Cardiac muscle cell (in vitro differentiated cells and primary cell): ENCODE results near the gene PRSS53. TPM values are rescaled to one million over a fixed set of nuclear protein-coding genes. Genes with fewer than 3 reads are reported as not detected.

ENCODE experiments used
- DNase-seq, 2 donors: peaks; one replicate each; pipeline versions ENCODE4 v3.0.0 to v3.0.0-alpha.2; 2010 to 2017; ENCODE audit warnings: low read depth in 1 of 2, low spot score in 1 of 2
- H3K27ac ChIP-seq: fragments of 200-600 bp; sonication (generic); 2 replicates; pipeline ENCODE4 v1.5.1; 2016
- H3K27me3 ChIP-seq: fragments of 200-600 bp; sonication (generic); 2 replicates; pipeline ENCODE4 v1.6.0; 2016; ENCODE audit warnings: control low read depth
- H3K36me3 ChIP-seq: fragments of 200-600 bp; sonication (generic); 2 replicates; pipeline ENCODE4 v1.5.1; 2016; ENCODE audit warnings: control low read depth
- H3K4me1 ChIP-seq: fragments of 200-600 bp; sonication (generic); 2 replicates; pipeline ENCODE4 v1.8.1; 2017; ENCODE audit warnings: low read depth, mild to moderate bottlenecking, mixed run types
- H3K4me3 ChIP-seq: fragments of 200-600 bp; sonication (generic); 2 replicates; pipeline ENCODE4 v1.5.1; 2016; ENCODE audit warnings: mild to moderate bottlenecking
- H3K9me3 ChIP-seq: fragments of 200-600 bp; sonication (generic); 2 replicates; pipeline ENCODE4 v1.5.1; 2017; ENCODE audit warnings: low read depth, mild to moderate bottlenecking, control low read depth
- polyA plus RNA-seq: library from polyadenylated mRNA; unstranded; fragments of >200 nt; fragmentation: Nextera tagmentation; extraction: Ambion mirVana; gene quantifications from 2 replicates; pipeline ENCODE4 v1.2.1, GENCODE V29; 2016
- total RNA-seq: library from RNA; depleted of rRNA; stranded (reverse); fragments of >200 nt; gene quantifications from 2 replicates; pipeline ENCODE4 v1.2.3, GENCODE V29; 2016
- TF ChIP-seq, protein P1 (sequence below): IDR thresholded peaks from 2 replicates; pipeline ENCODE4 v1.5.1; 2012; ENCODE audit warnings: low read depth, mild to moderate bottlenecking, low read length

PRSS53 gene
- total and polyA plus RNA-seq, 2 experiments from 2014 or later: 0.35 to 5.8 TPM

DNA sequence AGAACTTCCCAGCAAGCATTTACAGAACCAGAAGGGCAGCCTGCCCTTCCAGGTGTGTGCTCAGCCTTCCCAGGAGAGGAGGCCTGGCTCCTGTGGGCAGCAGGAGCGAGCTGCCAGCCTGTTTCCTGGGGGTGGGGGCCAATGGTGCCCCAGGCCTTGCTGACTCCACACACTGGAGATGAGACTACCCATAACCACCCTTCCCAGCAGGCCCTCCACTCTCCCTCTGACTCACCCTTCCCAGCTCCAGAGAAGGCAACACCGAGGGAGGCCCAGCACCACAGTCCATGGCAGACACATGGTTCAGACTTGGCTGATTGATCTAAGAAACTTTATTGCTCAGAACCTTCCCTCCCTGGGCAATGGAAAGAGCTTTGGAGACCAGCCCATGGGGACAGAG, 1.8 kb upstream of the PRSS53 start:
- no peak overlapping the region for H3K27ac ChIP-seq
- DNase-seq: no peak

DNA sequence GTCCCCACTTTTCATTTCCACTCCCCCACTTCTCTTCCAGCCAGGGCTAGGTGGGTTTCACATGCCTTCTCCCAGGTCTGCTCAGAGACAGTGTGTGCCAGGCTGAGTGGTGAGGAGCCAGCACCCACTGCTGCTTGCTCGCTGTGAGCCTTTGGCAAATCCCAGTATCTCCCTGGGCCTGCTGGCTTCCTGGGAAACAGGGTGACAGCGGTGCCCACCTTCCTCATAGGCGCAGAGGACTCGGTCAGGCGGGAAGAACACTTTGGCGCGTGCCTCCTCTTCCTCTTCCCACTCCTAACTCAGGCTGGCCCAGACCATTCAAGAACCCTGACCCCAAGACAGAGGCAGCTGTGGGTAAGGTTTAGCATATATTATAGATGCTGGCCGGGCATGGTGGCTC, 456 bp upstream of the PRSS53 start:
- Histone ChIP-seq H3K4me1 (peaks cover 4% of the 10 kb centered on the region), H3K36me3 (no peaks in the 10 kb centered on the region)
- TF ChIP-seq, protein P1, sequence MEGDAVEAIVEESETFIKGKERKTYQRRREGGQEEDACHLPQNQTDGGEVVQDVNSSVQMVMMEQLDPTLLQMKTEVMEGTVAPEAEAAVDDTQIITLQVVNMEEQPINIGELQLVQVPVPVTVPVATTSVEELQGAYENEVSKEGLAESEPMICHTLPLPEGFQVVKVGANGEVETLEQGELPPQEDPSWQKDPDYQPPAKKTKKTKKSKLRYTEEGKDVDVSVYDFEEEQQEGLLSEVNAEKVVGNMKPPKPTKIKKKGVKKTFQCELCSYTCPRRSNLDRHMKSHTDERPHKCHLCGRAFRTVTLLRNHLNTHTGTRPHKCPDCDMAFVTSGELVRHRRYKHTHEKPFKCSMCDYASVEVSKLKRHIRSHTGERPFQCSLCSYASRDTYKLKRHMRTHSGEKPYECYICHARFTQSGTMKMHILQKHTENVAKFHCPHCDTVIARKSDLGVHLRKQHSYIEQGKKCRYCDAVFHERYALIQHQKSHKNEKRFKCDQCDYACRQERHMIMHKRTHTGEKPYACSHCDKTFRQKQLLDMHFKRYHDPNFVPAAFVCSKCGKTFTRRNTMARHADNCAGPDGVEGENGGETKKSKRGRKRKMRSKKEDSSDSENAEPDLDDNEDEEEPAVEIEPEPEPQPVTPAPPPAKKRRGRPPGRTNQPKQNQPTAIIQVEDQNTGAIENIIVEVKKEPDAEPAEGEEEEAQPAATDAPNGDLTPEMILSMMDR: no peak

More for the DNA sequence above, 1.8 kb upstream of the PRSS53 start:
- no peaks in the 10 kb centered on the region for H3K9me3 ChIP-seq
- no peak overlapping the region for H3K4me3 ChIP-seq
- TF ChIP-seq, protein P1: no peak
- no peaks in the 10 kb centered on the region for H3K36me3 ChIP-seq
- no peaks in the 10 kb centered on the region for H3K27me3 ChIP-seq
- H3K4me1 ChIP-seq: peaks cover 4% of the 10 kb centered on the region

DNA sequence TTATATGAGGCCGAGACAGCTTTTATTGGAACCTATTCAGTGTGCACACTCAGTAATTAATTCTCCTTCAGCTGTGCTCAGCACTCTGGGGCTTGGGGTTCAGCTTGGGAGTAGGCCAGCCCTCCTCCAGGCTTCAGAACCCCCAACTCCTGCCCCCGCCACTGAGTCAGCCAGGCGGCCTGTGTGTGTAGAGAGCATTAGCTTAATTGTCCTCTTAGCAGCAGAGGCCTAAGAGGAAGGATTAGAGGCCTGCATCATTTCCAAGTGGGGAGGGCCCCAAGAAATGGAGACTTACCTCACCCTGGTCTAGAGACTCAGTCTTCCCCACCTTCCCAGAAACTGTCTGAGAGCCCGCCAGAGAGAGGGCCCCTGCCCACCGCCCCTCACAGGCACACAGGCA, 772 bp downstream of the PRSS53 start:
- no peaks in the 10 kb centered on the region for H3K4me1 ChIP-seq
- H3K36me3 ChIP-seq: no peaks in the 10 kb centered on the region
- TF ChIP-seq, protein P1: no peak
- no peak for DNase-seq
- no peak overlapping the region for H3K27ac ChIP-seq
- no peaks in the 10 kb centered on the region for H3K9me3 ChIP-seq
- no peak overlapping the region for H3K4me3 ChIP-seq
- H3K27me3 ChIP-seq: no peaks in the 10 kb centered on the region

More for the DNA sequence above, 456 bp upstream of the PRSS53 start:
- H3K27ac ChIP-seq: no peak overlapping the region
- H3K9me3 ChIP-seq: no peaks in the 10 kb centered on the region
- DNase-seq: no peak
- no peak overlapping the region for H3K4me3 ChIP-seq
- H3K27me3 ChIP-seq: no peaks in the 10 kb centered on the region

DNA sequence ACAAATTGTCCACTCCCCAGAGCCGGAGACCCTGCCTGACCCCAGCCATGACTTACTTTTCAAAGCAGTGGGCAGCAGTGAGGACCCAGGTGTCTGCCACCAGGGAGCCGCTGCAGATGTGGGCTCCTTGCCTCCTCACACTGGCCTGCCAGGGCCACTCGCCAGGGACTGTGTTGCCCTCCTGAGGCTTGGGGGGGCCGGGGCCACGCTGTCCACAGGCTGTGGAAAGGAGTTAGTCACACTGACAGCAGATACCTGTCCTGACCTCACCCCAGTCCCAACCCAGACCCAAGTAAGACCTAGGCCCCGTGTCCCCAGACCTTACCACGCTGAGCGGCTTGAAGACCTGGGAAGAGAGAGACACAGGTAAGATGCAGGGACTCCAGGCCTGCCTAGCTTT, 1.3 kb downstream of the PRSS53 start:
- no peaks in the 10 kb centered on the region for H3K36me3 ChIP-seq
- H3K27ac ChIP-seq: no peak overlapping the region
- no peak overlapping the region for H3K4me3 ChIP-seq
- H3K9me3 ChIP-seq: no peaks in the 10 kb centered on the region
- no peak for DNase-seq
- no peaks in the 10 kb centered on the region for H3K4me1 ChIP-seq
- TF ChIP-seq, protein P1: no peak
- H3K27me3 ChIP-seq: no peaks in the 10 kb centered on the region

DNA sequence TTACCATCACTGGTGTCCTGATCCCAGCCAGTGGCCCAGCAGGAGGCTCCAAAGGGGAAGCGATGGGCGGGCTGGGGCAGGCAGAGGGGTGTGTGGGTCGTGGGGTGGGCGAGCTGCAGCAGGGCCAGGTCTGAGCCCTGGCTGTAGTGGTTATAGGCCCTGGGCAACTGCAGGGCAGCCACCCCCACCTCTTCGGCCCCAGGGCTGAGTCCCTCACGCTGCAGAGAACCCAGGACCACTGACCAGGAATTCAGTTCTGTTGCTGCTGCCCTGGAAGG, 2.2 kb downstream of the PRSS53 start:
- TF ChIP-seq, protein P1: no peak
- no peaks in the 10 kb centered on the region for H3K4me1 ChIP-seq
- no peak overlapping the region for H3K27ac ChIP-seq

More for the DNA sequence above, 2.2 kb downstream of the PRSS53 start:
- H3K9me3 ChIP-seq: no peaks in the 10 kb centered on the region
- no peaks in the 10 kb centered on the region for H3K27me3 ChIP-seq
- H3K36me3 ChIP-seq: no peaks in the 10 kb centered on the region
- no peak overlapping the region for H3K4me3 ChIP-seq
- DNase-seq: no peak
